Upper lobe of left lung (tissue), 6 donors: ENCODE data around the gene FCHO2. TPM values are rescaled to one million over a fixed set of nuclear protein-coding genes. Genes with fewer than 3 reads are reported as not detected.
"Not testable (repeated sequence)": the region's sequence is repeated elsewhere in the genome, so short reads cannot be mapped to it uniquely, and the experiment has no call there.

ENCODE experiments used
- ATAC-seq, 2 donors: fragments of 200-7000 bp; cut with Tn5 transposase; one replicate each; pipeline ENCODE4 v1.9.1; 2022; ENCODE audit warnings: mild to moderate bottlenecking in 2 of 2, moderate library complexity in 2 of 2; ENCODE audit not compliant: low FRiP score in 2 of 2
- DNase-seq, 2 donors: peaks; one replicate each; pipeline ENCODE4 v3.0.0-alpha.2; 2019 to 2020
- H3K27ac ChIP-seq, 4 donors: fragments of 200-600 bp; sonication (generic); one replicate each; pipeline ENCODE4 v1.5.1; 2016 to 2019
- H3K27me3 ChIP-seq, 4 donors: fragments of 200-600 bp; sonication (generic); one replicate each; pipeline ENCODE4 v1.5.1; 2017 to 2019
- H3K36me3 ChIP-seq, 4 donors: fragments of 200-600 bp; sonication (generic); one replicate each; pipeline ENCODE4 v1.5.1; 2016 to 2019
- H3K4me1 ChIP-seq, 4 donors: fragments of 200-600 bp; sonication (generic); one replicate each; pipeline ENCODE4 v1.5.1; 2018 to 2019
- H3K4me3 ChIP-seq, 4 donors: fragments of 200-600 bp; sonication (generic); one replicate each; pipeline ENCODE4 v1.5.1; 2017 to 2019; ENCODE audit warnings: mild to moderate bottlenecking in 2 of 4, moderate library complexity in 1 of 4
- H3K9me3 ChIP-seq, 4 donors: fragments of 200-600 bp; sonication (generic); one replicate each; pipeline ENCODE4 v1.5.1; 2018 to 2019
- CTCF ChIP-seq, 6 experiments: fragments of 450-650 bp in 4 of 6; fragments of 200-600 bp in 2 of 6; sonication (generic) in 2 of 6; IDR thresholded peaks; one replicate each; pipeline ENCODE4 v1.5.1; 2016 to 2019; ENCODE audit warnings: antibody characterized with exemption in 6 of 6
- EP300 ChIP-seq, 4 donors: sonication (generic); formaldehyde crosslinking; IDR thresholded peaks; one replicate each; pipeline ENCODE4 v1.5.1; 2017; ENCODE audit warnings: antibody characterized with exemption in 4 of 4, control low read depth in 2 of 4
- POLR2A ChIP-seq, 4 donors: fragments of 450-650 bp; IDR thresholded peaks; one replicate each; pipeline ENCODE4 v1.5.1; 2016 to 2017; ENCODE audit warnings: antibody characterized with exemption in 4 of 4, mild to moderate bottlenecking in 2 of 4
- POLR2AphosphoS5 ChIP-seq, 2 donors: sonication (generic); formaldehyde crosslinking; IDR thresholded peaks; one replicate each; pipeline ENCODE4 v1.5.1; 2017; ENCODE audit warnings: antibody characterized with exemption in 2 of 2
- WGBS, 2 donors: methylation state at CpG; one replicate each; pipeline ENCODE4 v1.1.5; 2017 to 2018; 5-methylcytosine and 5-hydroxymethylcytosine counted together
- total RNA-seq, 6 donors: library from RNA; depleted of rRNA in 4 of 6; stranded (reverse); fragments of >200 nt in 4 of 6; gene quantifications; one replicate each; pipeline versions ENCODE4 v1.1.0 to v1.2.1, GENCODE V29; 2016 to 2021
- donor health status: DM: no; HTN: no; CAD: no; lungs with moderate emphysema.
- donor health status: DM: no; HTN: yes; CAD: no; lungs with severe emphysema.

The FCHO2 gene
- total RNA-seq, 6 donors from 2014 or later: 37.6 to 99.5 (median 79.7) TPM

- peak; percentile 56 to 91 for DNase-seq
- H3K27ac ChIP-seq: peak overlapping the region; percentile 97 to 100 (median 98)
- no peaks in the 10 kb centered on the region for H3K27me3 ChIP-seq
- ATAC-seq: peak in 1 of 2 donors; percentile 69
- peak overlapping the region; percentile 48 to 96 (median 76) for H3K4me3 ChIP-seq
- no peaks in the 10 kb centered on the region for H3K36me3 ChIP-seq
- H3K9me3 ChIP-seq: no peaks in the 10 kb centered on the region
- H3K4me1 ChIP-seq: peaks cover 36 to 64% (median 55%) of the 10 kb centered on the region in 4 donors
- 0 to 1% methylated on average over 10 to 34 of the region's 51 CpGs for WGBS, 2 donors
- no peak for TF ChIP-seq POLR2A (IDR thresholded peaks at IDR 0.05)
- TF ChIP-seq POLR2AphosphoS5 (IDR thresholded peaks at IDR 0.05): peak in 1 of 2 donors; percentile 8
Measured at GRCh38 chr5:72956324-72957140, 691 bp downstream of the FCHO2 start.

- peaks cover 36 to 60% (median 49%) of the 10 kb centered on the region in 4 donors for H3K4me1 ChIP-seq
- no peaks in the 10 kb centered on the region for H3K27me3 ChIP-seq
- H3K4me3 ChIP-seq: peak overlapping the region; percentile 48 to 96 (median 76)
- TF ChIP-seq POLR2A (IDR thresholded peaks at IDR 0.05) (no peak), CTCF (IDR thresholded peaks at IDR 0.05) (no peak), POLR2AphosphoS5 (IDR thresholded peaks at IDR 0.05) (no peak), EP300 (IDR thresholded peaks at IDR 0.05) (no peak)
- WGBS, 2 donors: 69 to 77% methylated on average over 1 of the region's 1 CpG
- DNase-seq (no peak), ATAC-seq (no peak)
- no peaks in the 10 kb centered on the region for H3K36me3 ChIP-seq
- H3K9me3 ChIP-seq: no peaks in the 10 kb centered on the region
- peak overlapping the region; percentile 97 to 100 (median 98) for H3K27ac ChIP-seq
Measured at GRCh38 chr5:72957337-72957736, 1.5 kb downstream of the FCHO2 start.

GRCh38 chr5:72959257-72959656 is 3.4 kb downstream of the FCHO2 start:
- peak overlapping the region in 1 of 4 donors; percentile 60 for H3K4me3 ChIP-seq

GRCh38 chr5:72974481-72974880 is 18.6 kb downstream of the FCHO2 start:
- H3K4me1 ChIP-seq, H3K36me3 ChIP-seq, H3K27ac ChIP-seq, H3K9me3 ChIP-seq, H3K4me3 ChIP-seq, H3K27me3 ChIP-seq, DNase-seq, ATAC-seq: not testable (repeated sequence)
- WGBS, 2 donors: 100% methylated on average over 3 of the region's 5 CpGs; no CpG with 5 or more reads in 1 of the 2 donors

More at GRCh38 chr5:72959257-72959656, 3.4 kb downstream of the FCHO2 start:
- no peaks in the 10 kb centered on the region for H3K9me3 ChIP-seq
- H3K27me3 ChIP-seq: no peaks in the 10 kb centered on the region
- no peak for ATAC-seq
- TF ChIP-seq POLR2A (IDR thresholded peaks at IDR 0.05) (no peak), POLR2AphosphoS5 (IDR thresholded peaks at IDR 0.05) (no peak), EP300 (IDR thresholded peaks at IDR 0.05) (no peak), CTCF (IDR thresholded peaks at IDR 0.05) (no peak)
- H3K36me3 ChIP-seq: no peaks in the 10 kb centered on the region
- no peak for DNase-seq
- WGBS, 2 donors: 91 to 96% methylated on average over 1 of the region's 1 CpG
- peak overlapping the region in 3 of 4 donors; percentile 21 to 34 (median 30) for H3K27ac ChIP-seq
- H3K4me1 ChIP-seq: peaks cover 31 to 48% (median 39%) of the 10 kb centered on the region in 4 donors

GRCh38 chr5:72976810-72977209 is 21.0 kb downstream of the FCHO2 start:
- not testable (repeated sequence) for DNase-seq, H3K4me3 ChIP-seq
- 78 to 79% methylated on average over 1 of the region's 1 CpG for WGBS, 2 donors

GRCh38 chr5:72985719-72986118 is 29.9 kb downstream of the FCHO2 start:
- ATAC-seq (no peak), DNase-seq (no peak)
- peaks cover 0 to 13% (median 4%) of the 10 kb centered on the region in 4 donors for H3K36me3 ChIP-seq
- 97 to 100% methylated on average over 1 of the region's 1 CpG for WGBS, 2 donors
- H3K9me3 ChIP-seq: no peaks in the 10 kb centered on the region
- H3K4me1 ChIP-seq: no peaks in the 10 kb centered on the region
- no peaks in the 10 kb centered on the region for H3K27me3 ChIP-seq
- TF ChIP-seq POLR2AphosphoS5 (IDR thresholded peaks at IDR 0.05): no peak
- no peak for TF ChIP-seq POLR2A (IDR thresholded peaks at IDR 0.05)
- no peak for TF ChIP-seq EP300 (IDR thresholded peaks at IDR 0.05)
- TF ChIP-seq CTCF (IDR thresholded peaks at IDR 0.05): no peak
- H3K27ac ChIP-seq: no peak overlapping the region
- no peak overlapping the region for H3K4me3 ChIP-seq

More at GRCh38 chr5:72976810-72977209, 21.0 kb downstream of the FCHO2 start:
- not testable (repeated sequence) for H3K27me3 ChIP-seq, H3K4me1 ChIP-seq, H3K36me3 ChIP-seq, H3K27ac ChIP-seq, ATAC-seq, H3K9me3 ChIP-seq
